Fibroblast of lung (primary cell): ENCODE measurements around the gene PTER. TPM values are rescaled to one million over a fixed set of nuclear protein-coding genes. Genes with fewer than 3 reads are reported as not detected.

ENCODE experiments used
- DNase-seq, 2 donors: peaks; one replicate each; pipeline versions ENCODE4 v3.0.0 to v3.0.0-alpha.2; 2010; ENCODE audit warnings: low read depth in 2 of 2
- H2AFZ ChIP-seq: 2 replicates; pipeline ENCODE4 v1.5.1; 2012; ENCODE audit warnings: low read length, control low read depth, inconsistent platforms
- H3K27ac ChIP-seq: 2 replicates; pipeline ENCODE4 v1.5.1; 2011; ENCODE audit warnings: low read length, control low read depth; ENCODE audit not compliant: insufficient read depth
- H3K27me3 ChIP-seq: 2 replicates; pipeline ENCODE4 v1.5.1; 2011; ENCODE audit warnings: mild to moderate bottlenecking, low read length; ENCODE audit not compliant: control insufficient read depth, insufficient read depth
- H3K36me3 ChIP-seq: 2 replicates; pipeline ENCODE4 v1.5.1; 2011; ENCODE audit warnings: low read length; ENCODE audit not compliant: control insufficient read depth, insufficient read depth
- H3K4me1 ChIP-seq: 2 replicates; pipeline ENCODE4 v1.5.1; 2011; ENCODE audit warnings: low read length; ENCODE audit not compliant: control insufficient read depth, insufficient read depth; ENCODE audit errors: extremely low read depth
- H3K4me2 ChIP-seq: 2 replicates; pipeline ENCODE4 v1.5.1; 2011; ENCODE audit warnings: low read length, control low read depth; ENCODE audit not compliant: insufficient read depth; ENCODE audit errors: extremely low read depth
- H3K4me3 ChIP-seq, 4 experiments: fragments of 200-600 bp in 1 of 4; sonication (generic) in 1 of 4; replicated peaks in 1 of 4; 2 replicates each; pipeline ENCODE4 v1.5.1; 2011 to 2016; ENCODE audit warnings: low read length in 4 of 4, low read depth in 3 of 4, mild to moderate bottlenecking in 3 of 4, control low read depth in 2 of 4, inconsistent platforms in 1 of 4, mixed read lengths in 1 of 4; ENCODE audit not compliant: insufficient read depth in 1 of 4; ENCODE audit errors: control extremely low read depth in 1 of 4
- H3K79me2 ChIP-seq: 2 replicates; pipeline ENCODE4 v1.5.1; 2012; ENCODE audit warnings: mild to moderate bottlenecking, low read length, inconsistent platforms; ENCODE audit not compliant: control insufficient read depth, insufficient read depth
- H3K9ac ChIP-seq: 2 replicates; pipeline ENCODE4 v1.5.1; 2011; ENCODE audit warnings: mild to moderate bottlenecking, low read length, control low read depth; ENCODE audit not compliant: insufficient read depth
- H3K9me3 ChIP-seq: 2 replicates; pipeline ENCODE4 v1.5.1; 2012; ENCODE audit warnings: low read depth, low read length; ENCODE audit not compliant: control insufficient read depth, insufficient read depth
- H4K20me1 ChIP-seq: 2 replicates; pipeline ENCODE4 v1.5.1; 2011; ENCODE audit warnings: low read length; ENCODE audit not compliant: control insufficient read depth, insufficient read depth; ENCODE audit errors: extremely low read depth
- EZH2 ChIP-seq: IDR thresholded peaks from 2 replicates; pipeline ENCODE4 v1.5.1; 2012; ENCODE audit warnings: low read length, control low read depth, mild to moderate bottlenecking; ENCODE audit errors: missing control alignments
- polyA plus RNA-seq, 2 donors: library from polyadenylated mRNA; depleted of rRNA in 1 of 2; stranded (reverse) in 1 of 2; unstranded in 1 of 2; fragments of >200 nt; gene quantifications; 2 replicates each; pipeline ENCODE4 v1.2.1, GENCODE V29; 2011 to 2012; ENCODE audit warnings: missing spikeins in 1 of 2
- total RNA-seq: library from RNA; depleted of rRNA; stranded (reverse); fragments of >200 nt; gene quantifications from 2 replicates; pipeline ENCODE4 v1.2.1, GENCODE V29; 2014
- TF ChIP-seq, protein P1 (sequence below), 2 donors: IDR thresholded peaks in 1 of 2; conservative IDR thresholded peaks in 1 of 2; 1 replicate in 1 of 2; 2 replicates in 1 of 2; pipeline ENCODE4 v1.5.1; 2011 to 2012; ENCODE audit warnings: low read length in 2 of 2, control low read depth in 1 of 2, inconsistent platforms in 1 of 2, low read depth in 1 of 2, mild to moderate bottlenecking in 1 of 2

The PTER gene
- total and polyA plus RNA-seq, 2 donors (not counting 1 experiment from before 2014, with no cell fraction given), result 8.8 to 10.4 TPM

GRCh38 chr10:16472828-16473227, 36.0 kb downstream of the PTER start:
- Histone ChIP-seq H3K9me3 (no peaks in the 10 kb centered on the region), H2AFZ (no peak overlapping the region), H3K4me3 (no peak overlapping the region), H3K36me3 (no peaks in the 10 kb centered on the region), H3K4me1 (no peaks in the 10 kb centered on the region), H3K79me2 (no peaks in the 10 kb centered on the region), H3K27me3 (no peaks in the 10 kb centered on the region), H3K9ac (no peak overlapping the region), H3K27ac (no peak overlapping the region), H3K4me2 (no peak overlapping the region), H4K20me1 (no peaks in the 10 kb centered on the region)
- TF ChIP-seq EZH2, result no peak
- TF ChIP-seq, protein P1, sequence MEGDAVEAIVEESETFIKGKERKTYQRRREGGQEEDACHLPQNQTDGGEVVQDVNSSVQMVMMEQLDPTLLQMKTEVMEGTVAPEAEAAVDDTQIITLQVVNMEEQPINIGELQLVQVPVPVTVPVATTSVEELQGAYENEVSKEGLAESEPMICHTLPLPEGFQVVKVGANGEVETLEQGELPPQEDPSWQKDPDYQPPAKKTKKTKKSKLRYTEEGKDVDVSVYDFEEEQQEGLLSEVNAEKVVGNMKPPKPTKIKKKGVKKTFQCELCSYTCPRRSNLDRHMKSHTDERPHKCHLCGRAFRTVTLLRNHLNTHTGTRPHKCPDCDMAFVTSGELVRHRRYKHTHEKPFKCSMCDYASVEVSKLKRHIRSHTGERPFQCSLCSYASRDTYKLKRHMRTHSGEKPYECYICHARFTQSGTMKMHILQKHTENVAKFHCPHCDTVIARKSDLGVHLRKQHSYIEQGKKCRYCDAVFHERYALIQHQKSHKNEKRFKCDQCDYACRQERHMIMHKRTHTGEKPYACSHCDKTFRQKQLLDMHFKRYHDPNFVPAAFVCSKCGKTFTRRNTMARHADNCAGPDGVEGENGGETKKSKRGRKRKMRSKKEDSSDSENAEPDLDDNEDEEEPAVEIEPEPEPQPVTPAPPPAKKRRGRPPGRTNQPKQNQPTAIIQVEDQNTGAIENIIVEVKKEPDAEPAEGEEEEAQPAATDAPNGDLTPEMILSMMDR (conservative IDR thresholded peaks at IDR 0.05 in 1 of 2, IDR thresholded peaks at IDR 0.05 in 1 of 2; ENCODE audit: low read depth in 1 of 2, low read length in 2 of 2), result no peak
- DNase-seq, result no peak

DNA sequence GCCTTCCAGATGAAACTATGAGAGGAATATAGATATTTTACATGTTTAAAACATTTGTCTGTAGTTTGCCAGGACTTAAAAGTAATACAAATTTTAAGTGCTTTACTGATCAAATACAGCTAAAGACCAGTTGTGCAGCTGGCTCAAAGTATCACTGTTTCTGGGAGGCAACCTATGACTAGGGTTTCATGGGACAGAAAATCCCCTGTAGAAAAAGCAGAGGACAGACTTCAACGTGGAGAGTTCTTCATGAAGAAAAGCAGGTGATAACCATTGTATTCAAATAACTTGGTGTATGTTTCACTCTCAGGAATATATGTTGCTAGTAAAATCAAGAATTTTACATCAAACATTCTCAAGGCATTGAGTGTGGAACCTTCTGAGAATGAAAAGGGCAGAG, 40.9 kb downstream of the PTER start:
- Histone ChIP-seq H3K27me3 (no peaks in the 10 kb centered on the region), H4K20me1 (no peaks in the 10 kb centered on the region), H3K4me2 (no peak overlapping the region), H3K27ac (no peak overlapping the region), H3K4me3 (no peak overlapping the region), H3K36me3 (no peaks in the 10 kb centered on the region), H2AFZ (no peak overlapping the region), H3K9me3 (no peaks in the 10 kb centered on the region), H3K79me2 (no peaks in the 10 kb centered on the region), H3K4me1 (no peaks in the 10 kb centered on the region), H3K9ac (no peak overlapping the region)
- no peak for DNase-seq
- TF ChIP-seq, protein P1 (conservative IDR thresholded peaks at IDR 0.05 in 1 of 2, IDR thresholded peaks at IDR 0.05 in 1 of 2; ENCODE audit: low read depth in 1 of 2, low read length in 2 of 2), result no peak
- no peak for TF ChIP-seq EZH2

DNA sequence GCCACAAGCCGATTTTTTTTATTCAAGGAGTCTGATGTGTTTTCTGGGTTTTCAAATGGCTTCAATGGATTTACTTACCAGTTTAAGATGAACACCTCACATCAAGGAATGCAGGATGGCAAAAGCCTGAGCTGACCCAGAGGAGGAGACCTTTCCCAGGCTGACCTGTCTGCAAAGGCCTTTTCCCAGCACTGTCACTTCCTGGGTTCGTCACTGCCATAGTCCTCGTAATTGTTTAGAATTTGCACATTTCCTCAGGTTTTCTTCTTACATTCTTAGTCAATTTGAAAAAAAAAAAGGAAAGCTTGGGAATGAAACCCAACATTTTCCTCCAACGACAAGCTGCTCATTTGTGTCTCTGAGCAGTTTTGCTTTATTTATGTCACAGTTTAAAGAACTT, 42.0 kb downstream of the PTER start:
- Histone ChIP-seq H2AFZ (no peak overlapping the region), H3K9me3 (no peaks in the 10 kb centered on the region), H3K4me3 (no peak overlapping the region), H3K4me2 (no peak overlapping the region), H3K27ac (no peak overlapping the region), H3K36me3 (no peaks in the 10 kb centered on the region), H4K20me1 (no peaks in the 10 kb centered on the region), H3K27me3 (no peaks in the 10 kb centered on the region), H3K9ac (no peak overlapping the region), H3K4me1 (no peaks in the 10 kb centered on the region), H3K79me2 (no peaks in the 10 kb centered on the region)
- no peak for TF ChIP-seq EZH2
- TF ChIP-seq, protein P1 (conservative IDR thresholded peaks at IDR 0.05 in 1 of 2, IDR thresholded peaks at IDR 0.05 in 1 of 2; ENCODE audit: low read depth in 1 of 2, low read length in 2 of 2), result no peak
- no peak for DNase-seq
